ENCODE results near the gene ACTR3.

GRCh38 chr2:113980946-113981345 is 91.1 kb downstream of the ACTR3 start:
- TF ChIP-seq CTCF (IDR thresholded peaks at IDR 0.05; ENCODE audit: insufficient read depth, low read length, poor library complexity, severe bottlenecking) (no peak), EZH2phosphoT487 (conservative IDR thresholded peaks at IDR 0.05; ENCODE audit: low read length) (no peak)
